Stomach smooth muscle (tissue), 2 donors: ENCODE measurements around the gene SEMA4D.

ENCODE experiments used
- H3K27ac ChIP-seq: one replicate; pipeline ENCODE4 v1.7.0; 2013; ENCODE audit warnings: mild to moderate bottlenecking, low read length, inconsistent platforms
- H3K27me3 ChIP-seq, 2 donors: one replicate each; pipeline ENCODE4 v1.7.0; 2013; ENCODE audit warnings: low read length in 2 of 2; ENCODE audit not compliant: insufficient read depth in 2 of 2, control insufficient read depth in 1 of 2
- H3K36me3 ChIP-seq, 2 donors: one replicate each; pipeline ENCODE4 v1.7.0; 2013; ENCODE audit warnings: low read length in 2 of 2; ENCODE audit not compliant: control insufficient read depth in 2 of 2, insufficient read depth in 2 of 2
- H3K4me1 ChIP-seq: one replicate; pipeline ENCODE4 v1.7.0; 2013; ENCODE audit warnings: low read length; ENCODE audit not compliant: control insufficient read depth, insufficient read depth
- H3K4me3 ChIP-seq, 2 donors: one replicate each; pipeline ENCODE4 v1.7.0; 2013; ENCODE audit warnings: low read length in 2 of 2
- H3K9ac ChIP-seq, 2 donors: one replicate each; pipeline ENCODE4 v1.7.0; 2013; ENCODE audit warnings: low read length in 2 of 2, mild to moderate bottlenecking in 1 of 2
- H3K9me3 ChIP-seq, 2 donors: one replicate each; pipeline ENCODE4 v1.7.0; 2013; ENCODE audit warnings: low read length in 2 of 2; ENCODE audit not compliant: control insufficient read depth in 2 of 2
- donor health status: healthy.
- donor health status: Pancreatic carcinoma.

SEMA4D gene

GRCh38 chr9:89497978-89498851 is at the start of gene SEMA4D:
Gene SEMA4D, minus strand, starts transcription at chr9:89498113. Its CDS starts 92,657 bp downstream, at chr9:89405456.
- Histone ChIP-seq H3K27me3 (peaks cover 0 to 2% of the 10 kb centered on the region in 2 donors), H3K27ac (no peak within 1 kb of the TSS), H3K36me3 (no peaks in the 10 kb centered on the region), H3K4me3 (peak within 1 kb of the TSS; percentile 42 to 69), H3K4me1 (peaks cover 10% of the 10 kb centered on the region), H3K9ac (peak within 1 kb of the TSS; percentile 29 to 42), H3K9me3 (no peaks in the 10 kb centered on the region)

GRCh38 chr9:89547000-89547399 is 49.1 kb upstream of the SEMA4D start:
- Histone ChIP-seq H3K9me3 (peaks cover 0 to 7% of the 10 kb centered on the region in 2 donors), H3K27me3 (no peaks in the 10 kb centered on the region), H3K4me1 (no peaks in the 10 kb centered on the region), H3K9ac (no peak overlapping the region), H3K36me3 (no peaks in the 10 kb centered on the region), H3K4me3 (no peak overlapping the region), H3K27ac (no peak overlapping the region)

- no peak overlapping the region for H3K4me3 ChIP-seq
- H3K36me3 ChIP-seq, result no peaks in the 10 kb centered on the region
- H3K9me3 ChIP-seq, result peaks cover 4 to 7% of the 10 kb centered on the region in 2 donors
- H3K4me1 ChIP-seq, result no peaks in the 10 kb centered on the region
- no peak overlapping the region for H3K9ac ChIP-seq
- no peak overlapping the region for H3K27ac ChIP-seq
- no peaks in the 10 kb centered on the region for H3K27me3 ChIP-seq
Observed at GRCh38 chr9:89544279-89544661, 46.4 kb upstream of the SEMA4D start.

GRCh38 chr9:89543621-89544278 is 45.8 kb upstream of the SEMA4D start:
- Histone ChIP-seq H3K4me3 (no peak overlapping the region), H3K36me3 (no peaks in the 10 kb centered on the region), H3K9me3 (peaks cover 4 to 7% of the 10 kb centered on the region in 2 donors), H3K27ac (no peak overlapping the region), H3K27me3 (no peaks in the 10 kb centered on the region), H3K4me1 (no peaks in the 10 kb centered on the region), H3K9ac (no peak overlapping the region)

- no peak overlapping the region for H3K4me3 ChIP-seq
- H3K27me3 ChIP-seq, result no peaks in the 10 kb centered on the region
- H3K9ac ChIP-seq, result no peak overlapping the region
- no peak overlapping the region for H3K27ac ChIP-seq
- peaks cover 4 to 7% of the 10 kb centered on the region in 2 donors for H3K9me3 ChIP-seq
- no peaks in the 10 kb centered on the region for H3K36me3 ChIP-seq
- no peaks in the 10 kb centered on the region for H3K4me1 ChIP-seq
Observed at GRCh38 chr9:89543111-89543510, 45.2 kb upstream of the SEMA4D start.

GRCh38 chr9:89542401-89543021 is 44.6 kb upstream of the SEMA4D start:
- Histone ChIP-seq H3K4me1 (no peaks in the 10 kb centered on the region), H3K36me3 (no peaks in the 10 kb centered on the region), H3K27me3 (no peaks in the 10 kb centered on the region), H3K9ac (no peak overlapping the region), H3K4me3 (no peak overlapping the region), H3K27ac (no peak overlapping the region), H3K9me3 (peaks cover 4 to 7% of the 10 kb centered on the region in 2 donors)

GRCh38 chr9:89541798-89542197 is 43.9 kb upstream of the SEMA4D start:
- H3K27me3 ChIP-seq, result no peaks in the 10 kb centered on the region
- no peak overlapping the region for H3K27ac ChIP-seq
- H3K4me3 ChIP-seq, result no peak overlapping the region
- peaks cover 4 to 7% of the 10 kb centered on the region in 2 donors for H3K9me3 ChIP-seq
- no peaks in the 10 kb centered on the region for H3K4me1 ChIP-seq
- no peaks in the 10 kb centered on the region for H3K36me3 ChIP-seq
- no peak overlapping the region for H3K9ac ChIP-seq

- H3K9me3 ChIP-seq, result peaks cover 0 to 4% of the 10 kb centered on the region in 2 donors
- no peak overlapping the region for H3K27ac ChIP-seq
- peaks cover 0 to 11% of the 10 kb centered on the region in 2 donors for H3K27me3 ChIP-seq
- no peaks in the 10 kb centered on the region for H3K36me3 ChIP-seq
- no peak overlapping the region for H3K9ac ChIP-seq
- H3K4me3 ChIP-seq, result no peak overlapping the region
- H3K4me1 ChIP-seq, result no peaks in the 10 kb centered on the region
Observed at GRCh38 chr9:89539374-89539773, 41.5 kb upstream of the SEMA4D start.

GRCh38 chr9:89538871-89539270 is 41.0 kb upstream of the SEMA4D start:
- Histone ChIP-seq H3K27ac (no peak overlapping the region), H3K9me3 (peaks cover 0 to 4% of the 10 kb centered on the region in 2 donors), H3K36me3 (no peaks in the 10 kb centered on the region), H3K4me1 (no peaks in the 10 kb centered on the region), H3K4me3 (no peak overlapping the region), H3K27me3 (peaks cover 0 to 11% of the 10 kb centered on the region in 2 donors), H3K9ac (no peak overlapping the region)

- Histone ChIP-seq H3K36me3 (no peaks in the 10 kb centered on the region), H3K9me3 (peaks cover 0 to 4% of the 10 kb centered on the region in 2 donors), H3K4me1 (no peaks in the 10 kb centered on the region), H3K4me3 (no peak overlapping the region), H3K9ac (no peak overlapping the region), H3K27me3 (peaks cover 0 to 13% of the 10 kb centered on the region in 2 donors), H3K27ac (no peak overlapping the region)
Observed at GRCh38 chr9:89537166-89537565, 39.3 kb upstream of the SEMA4D start.
